Urothelium cell line (cell line): ENCODE measurements around the gene CHTF8.
"Not testable (repeated sequence)": the region's sequence is repeated elsewhere in the genome, so short reads cannot be mapped to it uniquely, and the experiment has no call there.

ENCODE experiments used
- DNase-seq: peaks from one replicate; pipeline ENCODE4 v3.0.0; 2011; ENCODE audit warnings: low spot score, mixed read lengths
- FAIRE-seq: peaks from 2 replicates; lab custom pipeline; 2011; peaks lifted over from hg19 to GRCh38; lab: Jason Lieb, UNC

The CHTF8 gene

DNA sequence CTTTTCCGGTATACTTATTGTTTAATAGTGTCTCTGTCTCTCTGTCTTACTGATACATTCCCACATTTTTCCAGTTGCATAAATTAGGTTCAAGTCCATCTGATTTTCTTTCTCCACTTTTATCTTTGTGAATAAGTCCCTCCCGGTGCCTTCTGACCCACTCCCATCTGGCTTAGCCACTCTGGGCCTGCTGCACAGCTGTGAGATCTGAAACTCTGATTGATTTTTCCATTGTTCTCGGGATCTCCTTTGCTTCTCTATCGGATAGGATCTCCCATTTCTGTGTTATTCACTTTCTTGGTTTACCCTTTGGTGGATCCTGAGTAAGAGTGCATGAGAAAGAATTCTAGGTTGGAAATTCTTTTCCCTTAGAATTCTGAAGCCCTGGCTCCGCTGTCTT lies 8.6 kb upstream of the CHTF8 start:
- FAIRE-seq (no peak), DNase-seq (no peak)

DNA sequence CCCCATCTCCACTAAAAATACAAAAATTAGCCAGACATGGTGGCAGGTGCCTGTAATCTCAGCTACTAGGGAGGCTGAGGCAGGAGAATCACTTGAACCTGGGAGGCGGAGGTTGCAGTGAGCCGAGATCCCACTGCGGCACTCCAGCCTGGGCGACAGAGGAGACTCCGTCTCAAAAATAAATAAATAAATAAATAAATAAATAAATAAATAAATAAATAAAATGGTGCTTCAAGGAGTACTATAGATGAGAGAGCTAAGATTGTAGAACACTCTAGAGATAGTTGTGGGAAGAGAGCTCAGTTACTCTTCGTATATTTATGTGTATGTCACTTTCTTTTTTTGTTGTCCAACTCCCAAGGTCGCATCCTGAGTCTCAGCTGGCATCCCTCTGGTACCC lies 7.1 kb upstream of the CHTF8 start:
- DNase-seq, FAIRE-seq: not testable (repeated sequence)

DNA sequence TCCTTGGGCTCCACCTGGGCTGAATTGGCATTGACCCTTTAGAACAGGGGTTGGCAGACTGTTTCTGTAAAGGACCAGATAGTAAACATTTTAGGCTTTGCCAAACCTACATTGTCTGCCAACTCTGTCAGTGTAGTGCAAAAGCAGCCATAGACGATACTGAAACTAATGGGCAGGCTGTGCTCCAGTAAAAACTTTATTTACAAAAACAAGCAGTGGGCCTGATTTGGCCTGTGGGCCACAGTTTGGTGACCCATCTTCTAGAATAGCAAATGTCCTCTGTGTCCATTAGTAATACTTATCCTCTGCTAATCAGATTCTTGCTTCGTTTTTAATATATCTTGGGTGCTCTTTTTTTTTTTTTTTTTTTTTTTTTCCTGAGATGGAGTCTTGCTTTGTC lies 6.2 kb upstream of the CHTF8 start:
- no peak for FAIRE-seq

GRCh38 chr16:69133373-69133954 lies 1.1 kb upstream of the CHTF8 start:
- FAIRE-seq (no peak), DNase-seq (no peak)

More for the DNA sequence above, 6.2 kb upstream of the CHTF8 start:
- no peak for DNase-seq

DNA sequence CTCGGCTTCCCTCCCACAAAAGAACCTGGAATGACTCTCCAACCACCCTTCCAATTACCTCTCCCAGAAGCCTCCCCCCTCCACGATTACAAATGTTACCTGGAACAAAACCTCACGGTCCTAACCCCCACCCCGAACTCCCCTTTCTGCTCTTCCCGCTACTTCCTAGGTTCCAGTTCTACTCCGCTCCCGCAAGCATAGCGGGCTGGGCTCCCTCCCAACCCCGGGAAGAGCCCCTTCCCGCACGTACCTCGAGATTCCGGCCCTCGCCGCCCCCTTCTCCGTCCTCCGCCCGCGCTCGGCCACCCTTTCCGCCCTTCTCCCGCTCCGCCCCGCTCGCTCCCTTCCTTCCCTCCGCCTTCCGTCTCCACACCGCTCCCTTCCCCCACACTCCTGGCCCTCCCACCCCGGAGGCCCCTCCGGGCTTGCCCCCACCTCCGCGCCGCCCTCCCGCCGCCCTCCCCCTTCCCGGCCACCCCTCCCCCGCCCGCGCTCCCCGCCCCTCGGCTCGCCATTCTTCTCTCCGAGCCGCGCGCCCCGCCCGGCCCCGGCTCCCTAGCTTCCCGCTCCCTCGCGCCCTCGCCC lies 457 bp downstream of the CHTF8 start:
- FAIRE-seq (no peak), DNase-seq (peak; percentile 95)

DNA sequence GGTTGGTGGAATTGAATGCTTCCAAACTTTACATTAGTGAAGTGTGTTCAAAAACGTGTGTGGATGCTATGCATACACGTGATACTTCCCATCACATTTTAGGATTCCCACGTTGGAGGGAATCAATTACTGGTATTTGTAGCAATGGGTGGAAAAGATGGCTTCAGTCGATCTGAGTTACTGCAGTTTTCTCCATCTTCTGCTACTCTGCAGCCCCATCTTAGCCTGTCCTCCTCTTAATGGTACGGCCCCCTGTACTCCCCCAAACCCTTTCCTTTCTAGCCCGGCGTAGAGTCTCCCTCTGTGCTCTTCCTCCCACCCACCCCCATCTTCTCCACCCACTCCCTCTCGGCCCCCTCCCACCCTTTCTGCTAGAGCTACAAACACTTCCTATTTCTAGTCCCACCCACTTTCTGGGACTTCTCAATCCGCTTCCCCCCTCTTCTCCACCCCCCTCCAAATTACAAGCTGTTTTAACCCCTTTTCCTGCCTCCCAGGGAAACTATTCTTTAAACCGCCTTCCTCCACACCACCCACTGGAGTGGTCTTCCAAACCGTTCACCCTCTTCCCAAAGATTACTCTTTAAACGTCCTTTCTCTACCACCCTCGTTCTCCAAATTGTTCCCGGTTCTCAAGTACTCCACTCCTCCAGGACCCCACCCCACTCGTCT lies 1.1 kb downstream of the CHTF8 start:
- DNase-seq (peak; percentile 50), FAIRE-seq (no peak)

DNA sequence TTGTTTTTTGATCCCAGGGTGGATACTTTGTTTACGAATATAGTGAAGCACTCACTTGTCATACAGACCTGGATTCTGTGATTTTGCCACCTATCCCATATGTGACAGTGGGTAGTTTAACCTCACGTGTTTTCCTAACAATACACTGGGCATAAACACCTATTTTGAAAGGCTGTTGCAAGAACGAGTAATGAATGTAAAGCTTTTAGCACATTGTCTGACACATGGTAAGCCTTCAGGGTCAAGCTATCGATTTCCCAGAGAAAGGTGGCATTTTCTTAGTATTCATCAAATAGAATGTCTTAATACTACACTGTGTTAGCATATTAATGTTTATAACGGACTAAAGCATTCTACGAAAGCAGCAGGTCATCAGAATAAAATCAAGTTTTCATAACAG lies 1.9 kb downstream of the CHTF8 start:
- DNase-seq (no peak), FAIRE-seq (no peak)

DNA sequence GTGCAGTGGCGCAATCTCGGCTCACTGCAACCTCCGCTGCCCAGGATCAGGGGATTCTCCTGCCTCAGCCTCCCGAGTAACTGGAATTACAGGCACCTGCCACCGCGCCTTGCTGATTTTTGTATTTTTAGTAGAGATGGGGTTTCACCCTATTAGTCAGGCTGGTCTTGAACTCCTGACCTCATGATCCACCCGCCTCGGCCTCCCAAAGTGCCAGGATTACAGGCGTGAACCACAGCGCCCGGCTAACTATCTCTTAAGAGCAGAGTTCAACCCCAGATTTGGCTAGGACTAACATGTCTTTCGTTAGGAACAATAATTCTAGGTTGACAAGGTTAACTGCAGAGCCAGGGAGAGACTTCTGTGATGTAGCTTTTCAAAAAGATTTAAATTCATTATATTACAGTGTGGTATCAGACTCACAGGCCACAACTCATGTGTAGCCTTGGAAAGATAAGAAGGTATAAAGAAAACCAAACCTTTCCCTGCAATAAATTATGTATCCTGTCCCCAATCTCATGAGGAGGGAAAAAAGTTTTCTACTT lies 4.3 kb downstream of the CHTF8 start:
- FAIRE-seq (no peak), DNase-seq (no peak)

DNA sequence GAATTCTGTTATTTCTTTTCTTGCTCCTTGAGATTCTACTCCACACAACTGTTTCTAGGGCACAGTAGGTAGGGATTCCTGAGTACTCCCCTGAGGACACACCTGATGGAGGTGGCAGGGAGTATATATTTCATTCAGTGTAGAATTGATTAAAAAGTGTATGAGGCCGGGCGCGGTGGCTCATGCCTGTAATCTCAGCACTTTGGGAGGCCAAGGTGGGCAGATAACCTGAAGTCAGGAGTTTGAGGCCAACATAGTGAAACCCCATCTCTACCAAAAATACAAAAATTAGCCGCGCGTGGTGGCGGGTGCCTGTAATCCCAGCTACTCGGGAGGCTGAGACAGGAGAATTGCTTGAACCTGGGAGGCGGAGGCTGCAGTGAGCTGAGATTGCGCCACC lies 5.6 kb downstream of the CHTF8 start:
- not testable (repeated sequence) for DNase-seq, FAIRE-seq

- FAIRE-seq (no peak), DNase-seq (no peak)
Measured at GRCh38 chr16:69126221-69126620, 6.2 kb downstream of the CHTF8 start.

DNA sequence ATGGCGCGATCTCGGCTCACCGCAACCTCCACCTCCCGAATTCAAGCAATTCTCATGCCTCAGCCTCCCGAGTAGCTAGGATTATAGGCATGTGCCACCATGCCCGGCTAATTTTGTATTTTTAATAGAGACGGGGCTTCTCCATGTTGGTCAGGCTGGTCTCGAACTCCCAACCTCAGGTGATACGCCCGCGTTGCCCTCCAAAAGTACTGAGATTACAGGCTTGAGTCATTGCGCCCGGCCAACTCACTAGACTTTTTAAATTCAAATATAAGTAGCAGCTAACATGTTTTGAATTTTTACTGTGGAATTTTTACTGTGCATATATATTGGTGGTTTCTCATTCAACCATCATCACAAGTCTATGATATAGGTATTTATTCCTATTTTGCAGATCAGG lies 7.4 kb downstream of the CHTF8 start:
- FAIRE-seq, result not testable (repeated sequence)

DNA sequence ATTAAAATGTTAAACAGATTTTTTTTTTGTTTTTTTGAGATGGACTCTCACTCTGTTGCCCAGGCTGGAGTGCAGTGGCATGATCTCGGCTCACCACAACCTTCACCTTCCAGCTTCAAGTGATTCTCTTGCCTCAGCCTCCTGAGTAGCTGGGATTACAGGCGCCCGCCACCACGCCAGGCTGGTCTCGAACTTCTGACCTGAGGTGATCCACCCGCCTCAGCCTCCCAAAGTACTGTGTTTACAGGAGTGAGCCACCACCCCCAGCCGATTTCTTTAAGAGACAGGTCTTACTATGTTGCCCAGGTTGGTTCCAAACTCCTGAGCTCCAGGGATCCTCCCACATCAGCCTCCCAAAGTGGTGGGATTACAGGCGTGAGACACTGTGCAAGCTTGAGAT lies 8.0 kb downstream of the CHTF8 start:
- not testable (repeated sequence) for FAIRE-seq, DNase-seq

More for the DNA sequence above, 7.4 kb downstream of the CHTF8 start:
- DNase-seq, result not testable (repeated sequence)

DNA sequence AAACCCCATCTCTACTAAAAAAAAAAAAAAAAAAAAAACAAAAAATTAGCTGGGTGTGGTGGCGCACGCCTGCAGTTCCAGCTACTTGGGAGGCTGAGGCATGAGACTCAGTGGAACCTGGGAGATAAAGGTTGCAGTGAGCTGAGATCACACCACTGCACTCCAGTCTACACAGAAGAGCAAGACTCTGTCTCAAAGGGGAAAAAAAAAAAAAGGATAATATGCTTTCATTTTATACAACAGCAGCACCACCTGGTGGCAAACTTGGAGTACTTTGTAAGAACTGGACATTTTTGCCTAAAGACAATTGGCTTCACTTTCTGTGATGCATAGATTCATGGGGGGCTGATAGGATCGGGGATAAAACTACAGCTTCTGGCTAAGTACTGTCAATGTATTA lies 8.5 kb downstream of the CHTF8 start:
- no peak for FAIRE-seq
- DNase-seq, result peak; percentile 40

DNA sequence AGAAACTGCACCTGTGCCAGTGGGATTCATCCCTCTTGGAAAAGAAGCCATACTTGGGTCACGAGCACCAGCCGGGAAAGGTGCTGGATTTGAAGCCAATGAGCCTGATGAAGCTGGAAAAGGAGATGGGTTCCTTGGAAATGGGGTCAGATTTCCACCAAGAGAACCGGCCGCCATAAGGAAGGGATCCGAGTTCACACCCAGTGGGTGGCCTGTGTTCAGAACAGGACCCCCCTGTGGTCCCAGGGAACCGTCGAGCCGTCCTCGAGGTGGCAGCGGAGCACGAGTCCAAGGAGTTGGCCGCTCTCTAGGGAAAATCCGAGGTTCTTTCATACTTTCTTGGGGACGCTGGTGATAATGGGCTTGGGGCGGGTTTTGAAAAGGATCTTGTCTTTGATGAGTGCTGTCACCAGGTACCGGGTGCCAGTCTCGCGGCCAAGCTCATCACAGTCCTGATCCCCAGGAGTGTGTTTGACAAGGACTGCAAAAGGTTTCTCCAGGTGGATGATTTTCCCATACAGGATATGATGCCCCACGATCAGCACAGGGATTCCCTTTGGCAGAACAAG lies 12.2 kb downstream of the CHTF8 start:
- DNase-seq, result no peak
- no peak for FAIRE-seq

DNA sequence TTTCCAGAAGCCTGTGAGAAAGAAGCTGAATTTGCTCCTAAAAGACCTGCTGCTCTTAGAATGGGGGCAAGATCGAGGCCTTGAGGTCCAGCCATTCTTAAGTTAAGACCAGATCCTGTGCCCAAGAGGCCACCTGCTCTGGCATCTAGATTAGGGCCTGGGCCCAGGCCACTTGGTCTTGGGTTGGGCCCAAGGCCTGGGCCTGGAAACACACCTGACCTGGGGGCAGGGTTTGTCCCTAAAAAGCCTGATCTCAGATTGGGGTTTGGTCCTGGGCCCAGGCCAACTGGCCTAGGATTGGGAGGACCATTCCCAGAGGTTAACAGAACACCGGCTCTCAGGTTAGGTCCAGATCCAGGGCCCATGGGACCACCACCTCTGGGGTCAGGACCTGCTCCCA lies 12.9 kb downstream of the CHTF8 start:
- no peak for FAIRE-seq
- no peak for DNase-seq

GRCh38 chr16:69118994-69119393 lies 13.4 kb downstream of the CHTF8 start:
- no peak for FAIRE-seq
- no peak for DNase-seq

DNA sequence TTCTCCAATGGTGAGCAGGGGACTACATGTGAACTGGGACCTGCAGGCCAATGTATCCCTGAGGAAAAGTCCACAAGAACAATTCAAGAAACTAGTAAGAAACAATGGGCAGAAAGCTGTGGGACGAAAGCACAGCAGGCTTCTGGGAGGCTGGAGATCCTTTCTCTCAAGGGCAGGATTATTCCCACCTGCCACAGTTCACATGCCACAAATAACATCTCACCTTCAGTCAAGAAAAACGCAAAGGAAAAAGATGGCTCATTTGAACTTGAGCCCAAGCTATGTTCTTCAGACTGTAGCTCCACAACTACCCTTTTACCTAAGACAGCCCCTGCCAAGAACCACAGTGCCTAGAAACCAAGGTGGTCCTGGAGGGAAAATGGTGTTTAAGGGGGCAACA lies 13.9 kb downstream of the CHTF8 start:
- FAIRE-seq (no peak), DNase-seq (no peak)

- FAIRE-seq (no peak), DNase-seq (no peak)
Measured at GRCh38 chr16:69116906-69117305, 15.5 kb downstream of the CHTF8 start.

DNA sequence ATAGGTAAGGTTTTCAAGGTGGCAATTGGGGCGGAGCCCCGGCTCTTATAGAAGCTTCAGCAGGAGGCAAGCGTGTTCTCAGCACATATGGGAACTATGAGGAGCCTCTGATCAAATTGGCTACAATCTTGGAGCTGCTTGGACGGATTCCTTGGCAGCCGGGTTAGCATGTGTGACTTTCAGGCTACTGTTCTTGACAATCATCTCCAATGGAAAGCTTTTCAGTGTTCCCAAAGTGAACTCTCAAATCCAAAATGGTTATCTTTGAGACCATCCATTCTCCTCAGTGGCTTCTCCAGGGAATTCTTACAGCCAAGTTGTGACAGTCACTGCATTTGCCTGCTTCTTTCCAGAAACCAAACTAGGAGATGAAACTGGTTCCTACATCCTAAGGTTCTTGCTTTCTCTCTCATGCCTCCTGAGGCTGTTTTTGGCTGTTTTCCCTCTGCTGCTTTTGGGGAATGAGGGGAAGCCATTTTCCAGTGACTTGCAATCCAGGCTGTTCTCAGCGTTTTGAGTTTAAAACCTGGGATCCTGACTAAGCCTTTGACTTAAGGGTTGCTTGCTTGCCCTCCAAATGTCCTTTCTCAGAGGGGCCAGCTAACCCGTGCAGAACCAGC lies 16.0 kb downstream of the CHTF8 start:
- no peak for DNase-seq
- no peak for FAIRE-seq

- DNase-seq, result no peak
- FAIRE-seq, result no peak
Measured at GRCh38 chr16:69115837-69116236, 16.6 kb downstream of the CHTF8 start.

DNA sequence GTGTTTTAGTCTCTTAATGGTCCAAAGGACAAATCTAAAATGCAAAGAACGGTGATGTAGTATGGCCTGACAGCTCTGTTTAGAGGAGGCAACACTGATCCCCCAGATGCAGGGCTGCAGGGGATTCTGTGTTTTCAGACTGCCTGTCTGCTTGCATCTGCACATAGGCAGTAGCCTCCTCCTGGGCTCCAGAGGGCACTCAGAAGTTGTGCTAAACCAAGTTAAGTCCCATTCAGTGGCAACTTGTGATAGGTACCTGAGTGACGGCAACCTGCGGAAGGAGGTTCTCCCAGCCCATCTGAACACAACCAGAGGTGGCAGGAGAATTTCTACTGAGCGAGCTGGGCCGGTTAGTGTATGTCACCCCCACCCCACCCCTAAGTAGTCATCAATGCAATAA lies 17.0 kb downstream of the CHTF8 start:
- no peak for DNase-seq
- no peak for FAIRE-seq
